ENCODE data around the gene RNF5. TPM values are rescaled to one million over a fixed set of nuclear protein-coding genes. Genes with fewer than 3 reads are reported as not detected.

RNF5 gene
- total and polyA plus RNA-seq, 9 of the 15 experiments (the other 6 are each of a cell fraction or from before 2014, with no cell fraction given): 62.2 to 245 (median 129) TPM

- no peak for TF ChIP-seq CEBPG (CRISPR knock-in tag; IDR thresholded peaks at IDR 0.05)
- peak; percentile 49 to 61; a peak in 3 of 4 replicates for TF ChIP-seq CEBPG (tag; conservative IDR thresholded peaks at IDR 0.05 in 1 of 2, IDR thresholded peaks at IDR 0.05 in 1 of 2)
- 0 out of 2 replicates have a peak, but pooled peaks have one; percentile 48 for TF ChIP-seq JUND (IDR thresholded peaks at IDR 0.05; ENCODE audit: borderline replicate concordance, low read depth, low read length)
- TF ChIP-seq JUND (tag; IDR thresholded peaks at IDR 0.05; ENCODE audit: borderline replicate concordance, low read depth, low read length): no peak; the same call in 2 of the 3 replicates
- peak; percentile 27; the same call in 1 of the 2 replicates for TF ChIP-seq MYC (IDR thresholded peaks at IDR 0.05; ENCODE audit: low read depth, low read length)
- no peak for TF ChIP-seq MYC (CRISPR knock-in tag; IDR thresholded peaks at IDR 0.05; ENCODE audit: borderline replicate concordance, low read depth)
- 0 out of 2 replicates have a peak, but pooled peaks have one; percentile 66 for TF ChIP-seq RREB1 (CRISPR knock-in tag; IDR thresholded peaks at IDR 0.05)
- 0 out of 4 replicates have a peak, but pooled peaks of 1 of the 2 experiments have one; percentile 41 for TF ChIP-seq TBL1XR1 (IDR thresholded peaks at IDR 0.05; ENCODE audit: low read length in 2 of 2)
- TF ChIP-seq RBBP5 (IDR thresholded peaks at IDR 0.05; ENCODE audit: borderline replicate concordance, insufficient read depth, low read length, poor library complexity, severe bottlenecking): peak; percentile 8
- 0 out of 4 replicates have a peak, but pooled peaks of 1 of the 2 experiments have one; percentile 14 for TF ChIP-seq ARNT (IDR thresholded peaks at IDR 0.05)
- 0 out of 2 replicates have a peak, but pooled peaks have one; percentile 6 for TF ChIP-seq ELF1 (tag; IDR thresholded peaks at IDR 0.05)
- no peak for TF ChIP-seq GATAD2B (IDR thresholded peaks at IDR 0.05; ENCODE audit: borderline replicate concordance)
- TF ChIP-seq DNMT1 (IDR thresholded peaks at IDR 0.05): no peak
- peak; percentile 56 for TF ChIP-seq ZNF280A (IDR thresholded peaks at IDR 0.05; ENCODE audit: low read depth, partially characterized antibody)
- TF ChIP-seq ILF3 (IDR thresholded peaks at IDR 0.05; ENCODE audit: borderline replicate concordance): no peak
- TF ChIP-seq HBP1 (CRISPR knock-in tag; IDR thresholded peaks at IDR 0.05): peak; percentile 54; the same call in 1 of the 2 replicates
- no peak for TF ChIP-seq RUNX1 (IDR thresholded peaks at IDR 0.05; ENCODE audit: low read depth)
- no peak for TF ChIP-seq TAF7 (tag; IDR thresholded peaks at IDR 0.05)
- peak; percentile 95 for TF ChIP-seq OTX1 (CRISPR knock-in tag; IDR thresholded peaks at IDR 0.05)
These were observed 1.6 kb upstream of the RNF5 start (continued) for GRCh38 chr6:32176476-32177182.

All from K562 (cell line).